Body of pancreas (tissue), 4 donors: ENCODE data around the gene MRPS7. TPM values are rescaled to one million over a fixed set of nuclear protein-coding genes. Genes with fewer than 3 reads are reported as not detected.
A peak's percentile ranks its signal among the peaks of the same experiment; 100 is the strongest.
"Not testable (repeated sequence)": the region's sequence is repeated elsewhere in the genome, so short reads cannot be mapped to it uniquely, and the experiment has no call there.

ENCODE experiments used
- ATAC-seq: fragments of 150-250 bp; one replicate; pipeline ENCODE4 v1.9.1; 2016
- DNase-seq, 4 donors: peaks; one replicate each; pipeline ENCODE4 v3.0.0-alpha.2; 2019
- H3K27ac ChIP-seq, 4 donors: fragments of 200-600 bp; sonication (generic); 1 replicate in 3 of 4; 2 replicates in 1 of 4; pipeline versions ENCODE4 v1.5.1 to v1.6.1; 2016 to 2019; ENCODE audit warnings: mild to moderate bottlenecking in 1 of 4, mixed read lengths in 1 of 4, moderate library complexity in 1 of 4
- H3K27me3 ChIP-seq, 2 donors: fragments of 200-600 bp; sonication (generic); one replicate each; pipeline ENCODE4 v1.6.0; 2016; ENCODE audit warnings: mild to moderate bottlenecking in 1 of 2
- H3K36me3 ChIP-seq, 2 donors: fragments of 200-600 bp; sonication (generic); replicated peaks in 1 of 2; 2 replicates each; pipeline ENCODE4 v1.5.1; 2016; ENCODE audit warnings: low read depth in 2 of 2; ENCODE audit not compliant: insufficient read depth in 1 of 2
- H3K4me1 ChIP-seq: fragments of 200-600 bp; sonication (generic); one replicate; pipeline ENCODE4 v1.6.0; 2016
- H3K4me3 ChIP-seq, 2 donors: fragments of 200-600 bp; sonication (generic); 1 replicate in 1 of 2; 2 replicates in 1 of 2; pipeline ENCODE4 v1.5.1; 2016 to 2019
- H3K9me3 ChIP-seq, 3 donors: fragments of 200-600 bp; sonication (generic); 1 replicate in 2 of 3; 2 replicates in 1 of 3; pipeline ENCODE4 v1.5.1; 2016
- CTCF ChIP-seq, 7 experiments: fragments of 450-650 bp in 4 of 7; fragments of 200-600 bp in 3 of 7; sonication (generic) in 3 of 7; IDR thresholded peaks; one replicate each; pipeline ENCODE4 v1.5.1; 2016 to 2019; ENCODE audit warnings: antibody characterized with exemption in 7 of 7
- POLR2A ChIP-seq, 3 donors: fragments of 450-650 bp; IDR thresholded peaks; one replicate each; pipeline ENCODE4 v1.6.1; 2016; ENCODE audit warnings: antibody characterized with exemption in 3 of 3, mild to moderate bottlenecking in 2 of 3
- WGBS, 2 donors: methylation state at CpG; one replicate each; pipeline ENCODE4 v1.1.5; 2017; 5-methylcytosine and 5-hydroxymethylcytosine counted together
- intact Hi-C: fragments of 100-400 bp; cut with DNase I; formaldehyde crosslinking; loops from one replicate; pipeline ENCODE4 v1.15.1; 2023
- total RNA-seq, 2 donors: library from RNA; depleted of rRNA; stranded (reverse); fragments of >200 nt; gene quantifications; one replicate each; pipeline ENCODE4 v1.1.0, GENCODE V29; 2016

MRPS7 gene
- total RNA-seq, 2 donors from 2014 or later: 13.7 to 25.4 TPM

DNA sequence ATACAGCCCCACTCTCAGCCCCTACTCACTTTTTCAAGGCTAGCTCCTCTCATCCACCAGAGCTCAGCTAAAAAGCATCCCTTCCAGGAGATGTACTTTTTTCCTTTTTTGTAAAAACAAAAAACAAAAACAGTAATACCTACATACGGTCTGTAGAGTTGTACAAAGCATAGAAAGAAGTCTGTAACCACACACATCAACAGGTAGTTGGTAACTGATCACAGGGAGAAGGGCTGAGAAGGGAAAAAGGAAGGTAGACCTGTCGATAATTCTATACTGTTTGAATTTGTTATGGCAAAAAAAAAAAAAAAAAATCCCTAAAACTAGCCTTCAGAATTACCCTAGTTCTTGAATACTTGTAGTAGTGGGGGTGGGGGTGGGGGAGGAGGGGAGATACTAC lies 26.7 kb downstream of the MRPS7 start:
- Histone ChIP-seq H3K27ac (peak overlapping the region in 3 of 4 donors; percentile 59 to 98 (median 95)), H3K4me3 (peak overlapping the region in 1 of 2 donors; percentile 75), H3K27me3 (no peaks in the 10 kb centered on the region), H3K9me3 (no peaks in the 10 kb centered on the region), H3K36me3 (no peaks in the 10 kb centered on the region), H3K4me1 (peaks cover 14% of the 10 kb centered on the region)
- no peak for ATAC-seq
- no peak for TF ChIP-seq POLR2A (IDR thresholded peaks at IDR 0.05)
- TF ChIP-seq CTCF (IDR thresholded peaks at IDR 0.05): no peak
- WGBS, 2 donors: 8 to 14% methylated on average over 2 of the region's 2 CpGs
- intact Hi-C loops: no loop called here
- no peak for DNase-seq

GRCh38 chr17:75288770-75289114 lies 27.1 kb downstream of the MRPS7 start:
- no peak for DNase-seq
- Histone ChIP-seq H3K36me3 (no peaks in the 10 kb centered on the region), H3K4me1 (peaks cover 14% of the 10 kb centered on the region), H3K9me3 (no peaks in the 10 kb centered on the region), H3K27ac (peak overlapping the region; percentile 18 to 98 (median 77)), H3K4me3 (peak overlapping the region; percentile 39 to 75), H3K27me3 (no peaks in the 10 kb centered on the region)
- intact Hi-C loops: no loop called here
- peak; percentile 19 for ATAC-seq
- TF ChIP-seq CTCF (IDR thresholded peaks at IDR 0.05) (no peak), POLR2A (IDR thresholded peaks at IDR 0.05) (no peak)
- WGBS, 2 donors: 0 to 1% methylated on average over 7 to 14 of the region's 14 CpGs

- WGBS, 2 donors: 1 to 3% methylated on average over 8 to 54 of the region's 65 CpGs
- intact Hi-C loops: no loop called here
- TF ChIP-seq POLR2A (IDR thresholded peaks at IDR 0.05) (peak; percentile 97 to 98 (median 97)), CTCF (IDR thresholded peaks at IDR 0.05) (peak in 1 of 7 experiments; percentile 14)
- Histone ChIP-seq H3K27me3 (no peaks in the 10 kb centered on the region), H3K36me3 (no peaks in the 10 kb centered on the region), H3K9me3 (no peaks in the 10 kb centered on the region), H3K27ac (peak within 1 kb of the TSS; percentile 69 to 98 (median 87)), H3K4me1 (peaks cover 14% of the 10 kb centered on the region), H3K4me3 (peak within 1 kb of the TSS; percentile 39 to 75)
- peak; percentile 99 for ATAC-seq
- DNase-seq: peak; percentile 98 to 99 (median 98)
These were observed 27.6 kb downstream of the MRPS7 start, which contains the start of gene SLC25A19 for GRCh38 chr17:75289115-75289831. Gene SLC25A19, minus strand, starts transcription at chr17:75289433. Its CDS starts 2,669 bp downstream, at chr17:75286764.

- H3K36me3 ChIP-seq: no peaks in the 10 kb centered on the region
- H3K4me1 ChIP-seq: peaks cover 14% of the 10 kb centered on the region
- 1% methylated on average over 26 of the region's 26 CpGs for WGBS, 2 donors
- H3K27ac ChIP-seq: peak overlapping the region; percentile 69 to 98 (median 87)
- DNase-seq: peak; percentile 46 to 77 (median 56)
- intact Hi-C loops: no loop called here
- peak; percentile 19 for ATAC-seq
- peak overlapping the region in 1 of 2 donors; percentile 75 for H3K4me3 ChIP-seq
- no peaks in the 10 kb centered on the region for H3K9me3 ChIP-seq
- peak in 4 of 7 experiments; percentile 7 to 49 (median 33) for TF ChIP-seq CTCF (IDR thresholded peaks at IDR 0.05)
- TF ChIP-seq POLR2A (IDR thresholded peaks at IDR 0.05): no peak
- no peaks in the 10 kb centered on the region for H3K27me3 ChIP-seq
These were observed 28.2 kb downstream of the MRPS7 start for GRCh38 chr17:75289832-75290337.

DNA sequence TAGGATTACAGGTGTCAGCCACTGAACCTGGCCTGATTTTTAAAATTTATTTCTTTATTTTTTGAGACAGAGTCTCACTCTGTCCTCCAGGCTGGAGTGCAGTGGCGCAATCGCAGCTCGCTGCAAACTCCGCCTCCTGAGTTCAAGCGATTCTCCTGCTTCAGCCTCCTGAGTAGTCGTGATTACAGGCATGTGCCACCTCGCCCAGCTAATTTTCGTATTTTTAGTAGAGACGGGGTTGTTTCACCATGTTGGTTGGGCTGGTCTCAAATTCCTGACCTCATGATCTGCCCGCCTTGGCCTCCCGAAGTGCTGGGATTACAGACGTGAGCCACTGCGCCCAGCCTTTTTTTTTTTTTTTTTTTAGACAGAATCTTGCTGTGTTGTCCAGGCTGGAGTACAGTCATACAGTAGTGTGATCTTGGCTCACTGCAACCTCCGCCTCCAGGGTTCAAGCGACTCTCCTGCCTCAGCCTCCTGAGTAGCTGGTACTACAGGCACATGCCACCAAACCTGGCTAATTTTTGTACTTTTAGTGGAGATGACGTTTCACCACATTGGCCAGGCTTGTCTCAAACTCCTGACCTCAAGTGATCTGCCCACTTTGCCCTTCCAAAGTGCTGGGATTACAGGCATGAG lies 31.2 kb downstream of the MRPS7 start:
- intact Hi-C loops, ATAC-seq, H3K27me3 ChIP-seq, H3K36me3 ChIP-seq, H3K4me1 ChIP-seq, H3K9me3 ChIP-seq, H3K4me3 ChIP-seq: not testable (repeated sequence)
- 51 to 70% methylated on average over 15 to 16 of the region's 16 CpGs for WGBS, 2 donors
- H3K27ac ChIP-seq: peak overlapping the region in 1 of 4 donors; percentile 45
- DNase-seq: peak in 1 of 4 donors; percentile 55
